GM12878 (cell line): ENCODE data around the gene CIROP. TPM values are rescaled to one million over a fixed set of nuclear protein-coding genes. Genes with fewer than 3 reads are reported as not detected.

Experiments used
- ATAC-seq: fragments of 200-7000 bp; cut with Tn5 transposase; 3 replicates; pipeline ENCODE4 v1.9.1; 2020; ENCODE audit warnings: mild to moderate bottlenecking, moderate library complexity
- BruUV-seq: library from RNA; stranded (reverse); fragments of 400-500 nt; replicated peaks from 2 replicates; lab custom pipeline; 2021; lab: Mats Ljungman, UMichigan
- CTCF ChIA-PET: fragments of 300-600 bp; sonication (Branson Sonifier 250); formaldehyde crosslinking; extraction: SDS; loops from one replicate; lab custom pipeline; 2021; ENCODE audit warnings: inconsistent platforms; lab: Yijun Ruan, JAX
- POLR2A ChIA-PET: fragments of 350-600 bp; formaldehyde crosslinking; extraction: SDS; loops from one replicate; lab custom pipeline; 2021; ENCODE audit warnings: inconsistent platforms; lab: Charles Lee
- RAD21 ChIA-PET: fragments of 300-600 bp; sonication (Branson Sonifier 250); formaldehyde crosslinking; loops from one replicate; lab custom pipeline; 2023; ENCODE audit warnings: antibody characterized with exemption; ENCODE audit not compliant: unreplicated experiment; lab: Charles Lee
- SMC1A ChIA-PET: fragments of 300-600 bp; sonication (Branson Sonifier 250); formaldehyde crosslinking; loops from one replicate; lab custom pipeline; 2023; ENCODE audit not compliant: unreplicated experiment, uncharacterized antibody; lab: Charles Lee
- DNase-seq: peaks from one replicate; pipeline ENCODE4 v3.0.0-alpha.2; 2011; ENCODE audit warnings: low read depth, low spot score
- FAIRE-seq: peaks from 3 replicates; lab custom pipeline; 2011; peaks lifted over from hg19 to GRCh38; lab: Jason Lieb, UNC
- H2AFZ ChIP-seq: 2 replicates; pipeline ENCODE4 v1.6.0; 2011; ENCODE audit warnings: low read depth, low read length, control low read depth; ENCODE audit not compliant: control insufficient read depth
- H3K27ac ChIP-seq: 2 replicates; pipeline ENCODE4 v1.5.1; 2011; ENCODE audit warnings: control low read depth; ENCODE audit not compliant: control insufficient read depth, insufficient read depth
- H3K27me3 ChIP-seq, 2 experiments: replicated peaks in 1 of 2; 2 replicates each; pipeline versions ENCODE4 v1.6.0 to v1.6.1; 2011; ENCODE audit warnings: low read length in 1 of 2; ENCODE audit not compliant: control insufficient read depth in 2 of 2, insufficient read depth in 2 of 2
- H3K36me3 ChIP-seq, 2 experiments: 2 replicates each; pipeline ENCODE4 v1.5.1; 2011; ENCODE audit warnings: low read length in 1 of 2; ENCODE audit not compliant: control insufficient read depth in 2 of 2, insufficient read depth in 2 of 2
- H3K4me1 ChIP-seq: 2 replicates; pipeline ENCODE4 v1.6.1; 2011; ENCODE audit warnings: mild to moderate bottlenecking, low read length, moderate library complexity, mixed read lengths; ENCODE audit not compliant: control insufficient read depth, insufficient read depth
- H3K4me2 ChIP-seq: 2 replicates; pipeline ENCODE4 v1.6.0; 2011; ENCODE audit warnings: control low read depth; ENCODE audit not compliant: control insufficient read depth, insufficient read depth
- H3K4me3 ChIP-seq: fragments of 200-600 bp; sonication (generic); 2 replicates; pipeline ENCODE4 v1.5.1; 2016
- H3K79me2 ChIP-seq: 2 replicates; pipeline ENCODE4 v1.6.0; 2011; ENCODE audit warnings: low read length; ENCODE audit not compliant: control insufficient read depth, insufficient read depth
- H3K9ac ChIP-seq: 2 replicates; pipeline ENCODE4 v1.8.0; 2011; ENCODE audit warnings: low read length, control low read depth, mixed read lengths; ENCODE audit not compliant: control insufficient read depth, insufficient read depth
- H3K9me3 ChIP-seq: replicated peaks from 3 replicates; pipeline ENCODE4 v1.5.1; 2011; ENCODE audit warnings: mild to moderate bottlenecking, low read length; ENCODE audit not compliant: control insufficient read depth, insufficient read depth
- H4K20me1 ChIP-seq: 2 replicates; pipeline ENCODE4 v1.6.0; 2011; ENCODE audit not compliant: control insufficient read depth, insufficient read depth
- E4F1 ChIP-seq: fragments of 450-650 bp; IDR thresholded peaks from 2 replicates; pipeline ENCODE4 v1.6.1; 2018; ENCODE audit warnings: borderline replicate concordance, mild to moderate bottlenecking; ENCODE audit not compliant: partially characterized antibody
- TCF3 ChIP-seq: IDR thresholded peaks from 2 replicates; pipeline ENCODE4 v1.6.1; 2012; ENCODE audit warnings: low read depth, mild to moderate bottlenecking, low read length, borderline replicate concordance; ENCODE audit not compliant: insufficient read depth
- WGBS: methylation state at CpG from one replicate; pipeline ENCODE4 v1.1.6; 2016; ENCODE audit warnings: low lambda C conversion rate; ENCODE audit not compliant: insufficient replicate concordance, insufficient coverage; ENCODE audit errors: missing lambda C conversion rate; 5-methylcytosine and 5-hydroxymethylcytosine counted together
- in situ Hi-C: fragments of 300-500 bp; cut with MboI; formaldehyde crosslinking; loops from 9 replicates; pipeline ENCODE4 v1.14.3; 2018; ENCODE audit warnings: mixed read lengths
- intact Hi-C: fragments of 100-400 bp; cut with micrococcal nuclease; formaldehyde crosslinking; loops from one replicate; pipeline ENCODE4 v1.14.2; 2022; ENCODE audit not compliant: unreplicated experiment
- polyA plus RNA-seq, 11 experiments: library from polyadenylated mRNA; depleted of rRNA in 4 of 11; unstranded in 6 of 11; stranded (reverse) in 5 of 11; fragments of >200 nt; fragmentation: Nextera tagmentation in 4 of 11; fragmentation: Illumina TruSeq in 1 of 11; extraction: Ambion mirVana in 4 of 11; extraction: Trizol in 1 of 11; gene quantifications; 1 replicate in 1 of 11; 2 replicates in 10 of 11; pipeline versions ENCODE4 v1.2.1 to v1.2.3, GENCODE V29; 2011 to 2016; ENCODE audit warnings: inconsistent platforms in 2 of 11, missing spikeins in 2 of 11, low read depth in 1 of 11
- total RNA-seq, 4 experiments: library from RNA; depleted of rRNA in 3 of 4; stranded (reverse); fragments of >200 nt in 3 of 4; fragmentation: Illumina TruSeq in 1 of 4; extraction: Trizol in 1 of 4; gene quantifications; 2 replicates each; pipeline versions ENCODE4 v1.2.1 to v1.2.3, GENCODE V29; 2013 to 2021

CIROP gene
- total and polyA plus RNA-seq, 10 of the 15 experiments (the other 5 are each of a cell fraction or from before 2014, with no cell fraction given) = not detected

GRCh38 chr14:23110579-23111365 lies 6.0 kb upstream of the CIROP start:
- no TSS peak for BruUV-seq
- ChIA-PET SMC1A (interaction anchor here (1.3 kb wide), 1 partner anchor 42 kb away, joined by 5 read pairs; no protein-coding TSS in a partner anchor), RAD21 (no interaction called here), POLR2A (no interaction called here), CTCF (interaction anchor here (0.7 to 5.4 kb wide), 6 partner anchors 9 to 42 kb away, joined by 3 to 45 read pairs (median 5); partner anchors contain the start of gene CEBPE)
- TF ChIP-seq TCF3 (no peak), E4F1 (peak; percentile 5)
- FAIRE-seq = no peak
- H3K4me1 ChIP-seq = no peaks in the 10 kb centered on the region
- DNase-seq = no peak
- intact Hi-C loops = no loop called here
- in situ Hi-C loops = no loop called here
- no peak overlapping the region for H3K4me2 ChIP-seq
- no peak for ATAC-seq
- H3K36me3 ChIP-seq = no peaks in the 10 kb centered on the region
- no peak overlapping the region for H3K4me3 ChIP-seq
- 12% methylated on average over 5 of the region's 5 CpGs for WGBS
- no peaks in the 10 kb centered on the region for H3K9me3 ChIP-seq
- no peaks in the 10 kb centered on the region for H3K79me2 ChIP-seq
- H3K27ac ChIP-seq = no peak overlapping the region
- H3K9ac ChIP-seq = no peak overlapping the region
- H4K20me1 ChIP-seq = no peaks in the 10 kb centered on the region; the same call in 1 of the 2 replicates
- H2AFZ ChIP-seq = no peak overlapping the region
- H3K27me3 ChIP-seq = peaks cover 0 to 7% of the 10 kb centered on the region in 2 experiments; a peak in 3 of 4 replicates
